Measurements from ENCODE around the gene PCBP1. TPM values are rescaled to one million over a fixed set of nuclear protein-coding genes. Genes with fewer than 3 reads are reported as not detected.

Gene PCBP1
- total and polyA plus RNA-seq, 10 donors = 254 to 351 (median 286) TPM

DNA sequence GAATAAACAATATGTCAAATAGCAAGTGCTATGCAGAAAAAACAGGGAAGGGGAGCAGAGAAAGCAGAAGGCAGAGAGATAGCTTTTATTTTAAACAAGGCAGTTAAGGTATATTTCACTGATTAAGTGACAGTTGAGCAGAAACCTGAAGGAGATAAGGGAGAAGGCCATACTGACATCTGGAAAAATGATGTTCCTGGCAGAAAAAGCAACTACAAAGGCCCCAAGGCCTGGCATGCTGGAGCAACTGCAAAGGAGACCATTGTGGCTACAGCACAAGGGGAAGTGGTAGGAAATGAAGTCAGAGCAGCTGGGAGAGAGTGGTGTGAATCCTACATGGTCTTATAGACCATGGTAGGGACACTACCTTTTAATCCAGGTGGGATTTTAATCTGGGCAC, 8.9 kb upstream of the PCBP1 start:
- Histone ChIP-seq H3K27ac (peak overlapping the region in 7 of 8 donors; percentile 33 to 74 (median 63)), H3K27me3 (replicated peaks in 1 of 7) (no peaks in the 10 kb centered on the region), H3K9me3 (no peaks in the 10 kb centered on the region), H3K4me1 (peaks cover 4 to 64% (median 24%) of the 10 kb centered on the region in 6 donors), H3K36me3 (peaks cover 4 to 100% (median 69%) of the 10 kb centered on the region in 6 donors), H3K4me3 (no peak overlapping the region)
- TF ChIP-seq POLR2AphosphoS5 (IDR thresholded peaks at IDR 0.05) = no peak
- no peak for TF ChIP-seq POLR2A (IDR thresholded peaks at IDR 0.05)
- TF ChIP-seq, protein P1, sequence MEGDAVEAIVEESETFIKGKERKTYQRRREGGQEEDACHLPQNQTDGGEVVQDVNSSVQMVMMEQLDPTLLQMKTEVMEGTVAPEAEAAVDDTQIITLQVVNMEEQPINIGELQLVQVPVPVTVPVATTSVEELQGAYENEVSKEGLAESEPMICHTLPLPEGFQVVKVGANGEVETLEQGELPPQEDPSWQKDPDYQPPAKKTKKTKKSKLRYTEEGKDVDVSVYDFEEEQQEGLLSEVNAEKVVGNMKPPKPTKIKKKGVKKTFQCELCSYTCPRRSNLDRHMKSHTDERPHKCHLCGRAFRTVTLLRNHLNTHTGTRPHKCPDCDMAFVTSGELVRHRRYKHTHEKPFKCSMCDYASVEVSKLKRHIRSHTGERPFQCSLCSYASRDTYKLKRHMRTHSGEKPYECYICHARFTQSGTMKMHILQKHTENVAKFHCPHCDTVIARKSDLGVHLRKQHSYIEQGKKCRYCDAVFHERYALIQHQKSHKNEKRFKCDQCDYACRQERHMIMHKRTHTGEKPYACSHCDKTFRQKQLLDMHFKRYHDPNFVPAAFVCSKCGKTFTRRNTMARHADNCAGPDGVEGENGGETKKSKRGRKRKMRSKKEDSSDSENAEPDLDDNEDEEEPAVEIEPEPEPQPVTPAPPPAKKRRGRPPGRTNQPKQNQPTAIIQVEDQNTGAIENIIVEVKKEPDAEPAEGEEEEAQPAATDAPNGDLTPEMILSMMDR (IDR thresholded peaks at IDR 0.05 in 8 of 11, conservative IDR thresholded peaks at IDR 0.05 in 3 of 11) = no peak
- intact Hi-C loops (cut with DNase I; ENCODE audit: low total_unique reads) = no loop called here
- DNase-seq = no peak

DNA sequence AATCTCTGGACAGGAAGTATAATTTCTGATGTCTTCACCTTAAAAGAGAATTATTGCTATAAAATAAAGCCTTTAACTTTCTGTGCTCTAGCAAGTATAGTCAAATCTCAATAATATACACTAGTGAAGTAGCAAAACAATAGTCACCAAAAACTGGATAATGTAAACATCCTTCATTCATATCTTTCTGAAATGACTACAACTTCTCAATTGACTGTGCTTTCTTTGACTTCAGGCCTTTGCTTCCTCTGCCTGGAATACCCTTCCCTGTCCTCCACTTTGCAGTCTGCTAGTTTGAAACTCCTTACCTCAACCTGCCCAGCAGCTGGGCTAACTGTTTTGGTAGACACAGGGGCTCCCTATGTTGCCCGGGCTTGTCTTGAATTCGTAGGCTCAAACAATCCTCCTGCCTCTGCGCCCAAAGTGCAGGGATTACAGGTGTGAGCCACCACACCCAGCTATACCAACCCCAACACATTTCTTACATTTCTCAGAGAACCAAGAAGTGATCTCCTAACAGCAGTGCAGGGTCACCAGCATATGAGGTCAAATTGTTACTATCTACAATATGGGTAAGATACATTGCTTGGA, 6.6 kb upstream of the PCBP1 start:
- Histone ChIP-seq H3K4me1 (peaks cover 23 to 83% (median 47%) of the 10 kb centered on the region in 6 donors), H3K9me3 (no peaks in the 10 kb centered on the region), H3K4me3 (no peak overlapping the region), H3K27me3 (replicated peaks in 1 of 7) (no peaks in the 10 kb centered on the region), H3K36me3 (peaks cover 4 to 85% (median 59%) of the 10 kb centered on the region in 6 donors), H3K27ac (peak overlapping the region in 4 of 8 donors; percentile 10 to 62 (median 30))
- no peak for DNase-seq
- WGBS, 5 donors = 91 to 98% (median 97%) methylated on average over 3 of the region's 3 CpGs
- intact Hi-C loops (cut with DNase I; ENCODE audit: low total_unique reads) = no loop called here
- TF ChIP-seq POLR2AphosphoS5 (IDR thresholded peaks at IDR 0.05) = no peak
- TF ChIP-seq, protein P1 (IDR thresholded peaks at IDR 0.05 in 8 of 11, conservative IDR thresholded peaks at IDR 0.05 in 3 of 11) = no peak
- no peak for TF ChIP-seq POLR2A (IDR thresholded peaks at IDR 0.05)

DNA sequence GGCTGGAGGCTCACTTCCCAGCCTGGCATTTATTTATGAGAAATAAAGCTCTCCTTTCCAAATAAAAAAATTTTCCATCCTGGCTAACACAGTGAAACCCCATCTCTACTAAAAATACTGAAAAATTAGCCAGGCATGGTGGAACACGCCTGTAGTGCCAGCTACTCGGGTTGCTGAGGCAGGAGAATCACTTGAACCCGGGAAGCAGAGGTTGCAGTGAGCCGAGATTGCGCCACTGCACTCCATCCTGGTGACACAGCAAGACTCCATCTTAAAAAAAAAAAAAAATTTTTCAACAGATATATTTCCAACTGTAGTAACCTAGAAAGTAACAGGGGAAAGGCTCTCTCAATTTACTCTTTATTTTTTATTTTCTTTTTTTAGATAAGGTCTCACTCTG, 6.1 kb upstream of the PCBP1 start:
- intact Hi-C loops (cut with DNase I; ENCODE audit: low total_unique reads) = no loop called here
- TF ChIP-seq POLR2AphosphoS5 (IDR thresholded peaks at IDR 0.05) = no peak
- TF ChIP-seq, protein P1 (IDR thresholded peaks at IDR 0.05 in 8 of 11, conservative IDR thresholded peaks at IDR 0.05 in 3 of 11) = no peak
- no peak for TF ChIP-seq POLR2A (IDR thresholded peaks at IDR 0.05)
- WGBS, 5 donors = 72 to 94% (median 80%) methylated on average over 5 of the region's 5 CpGs

DNA sequence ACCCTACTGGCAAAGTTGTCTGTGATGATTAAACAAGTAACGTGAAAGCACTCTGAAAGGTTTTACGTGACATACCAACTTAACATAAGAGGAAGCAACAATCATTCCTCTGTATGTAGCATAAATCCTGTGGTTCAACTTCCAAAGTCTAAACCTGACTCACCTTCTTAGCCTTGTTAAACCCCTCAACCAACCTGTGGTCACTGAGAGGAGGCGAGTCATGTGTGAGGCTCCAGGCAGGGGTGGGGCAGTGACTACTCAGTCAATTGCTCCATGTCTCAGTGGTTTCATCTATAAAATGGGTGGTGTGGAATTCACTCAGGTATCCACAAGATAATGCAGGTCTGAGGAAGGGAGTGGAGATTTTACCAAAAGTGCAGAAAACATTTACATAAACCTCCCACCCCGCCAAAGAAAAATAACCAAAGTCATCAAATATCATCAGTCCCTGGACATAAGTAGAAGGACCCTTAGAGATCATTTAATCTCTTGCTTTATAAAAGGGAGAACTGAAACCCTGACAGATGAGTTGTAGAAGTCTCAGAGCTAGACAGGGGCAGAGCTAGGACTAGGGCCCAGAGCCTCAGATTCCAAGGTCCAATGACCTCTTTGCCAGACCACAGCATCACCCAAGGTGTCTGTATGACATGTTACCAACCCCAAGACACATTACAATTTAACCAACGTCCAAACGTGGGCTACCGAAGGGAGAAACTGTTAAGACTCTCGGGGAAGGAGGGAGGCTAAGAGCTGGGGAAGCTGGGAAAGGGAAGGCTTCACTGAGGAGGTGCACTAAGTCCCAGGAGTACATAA, 3.7 kb upstream of the PCBP1 start:
- intact Hi-C loops (cut with DNase I; ENCODE audit: low total_unique reads) = no loop called here
- Histone ChIP-seq H3K9me3 (no peaks in the 10 kb centered on the region), H3K4me1 (peaks cover 23 to 80% (median 47%) of the 10 kb centered on the region in 6 donors), H3K36me3 (peaks cover 4 to 61% (median 35%) of the 10 kb centered on the region in 6 donors), H3K27me3 (replicated peaks in 1 of 7) (no peaks in the 10 kb centered on the region), H3K27ac (peak overlapping the region; percentile 97 to 100 (median 100)), H3K4me3 (peak overlapping the region in 1 of 8 donors; percentile 91)
- TF ChIP-seq POLR2AphosphoS5 (IDR thresholded peaks at IDR 0.05) (peak in 1 of 3 donors; percentile 31), POLR2A (IDR thresholded peaks at IDR 0.05) (no peak)
- DNase-seq = no peak
- 52 to 68% (median 64%) methylated on average over 8 of the region's 8 CpGs for WGBS, 5 donors

More for the DNA sequence above, 6.1 kb upstream of the PCBP1 start:
- H3K36me3 ChIP-seq = peaks cover 4 to 80% (median 54%) of the 10 kb centered on the region in 6 donors
- H3K9me3 ChIP-seq = no peaks in the 10 kb centered on the region
- no peaks in the 10 kb centered on the region for H3K27me3 ChIP-seq (replicated peaks in 1 of 7)
- no peak for DNase-seq
- H3K4me1 ChIP-seq = peaks cover 23 to 87% (median 52%) of the 10 kb centered on the region in 6 donors
- H3K4me3 ChIP-seq = no peak overlapping the region
- H3K27ac ChIP-seq = peak overlapping the region in 2 of 8 donors; percentile 29 to 62
